Chondrocyte (in vitro differentiated cells): ENCODE measurements around the gene PTCH1. TPM values are rescaled to one million over a fixed set of nuclear protein-coding genes. Genes with fewer than 3 reads are reported as not detected.

Source experiments
- DNase-seq: peaks from one replicate; pipeline ENCODE4 v3.0.0; 2021; ENCODE audit warnings: mixed read lengths, low spot score
- H3K27ac Mint-ChIP-seq: one replicate; pipeline ENCODE4 v1.8.0; 2021; ENCODE audit warnings: mild to moderate bottlenecking, moderate library complexity, mixed read lengths; ENCODE audit not compliant: unreplicated experiment
- H3K27me3 Mint-ChIP-seq: 2 replicates; pipeline ENCODE4 v1.8.0; 2021; ENCODE audit warnings: low read depth, mixed read lengths
- H3K36me3 Mint-ChIP-seq: 2 replicates; pipeline ENCODE4 v1.8.0; 2021; ENCODE audit warnings: low read depth, mixed read lengths
- H3K4me1 Mint-ChIP-seq: 2 replicates; pipeline ENCODE4 v1.8.0; 2021; ENCODE audit warnings: low read depth, mild to moderate bottlenecking, mixed read lengths
- H3K4me3 Mint-ChIP-seq: one replicate; pipeline ENCODE4 v1.8.0; 2021; ENCODE audit warnings: mild to moderate bottlenecking, moderate library complexity, mixed read lengths; ENCODE audit not compliant: unreplicated experiment
- H3K9me3 Mint-ChIP-seq: 2 replicates; pipeline ENCODE4 v1.8.0; 2021; ENCODE audit warnings: low read depth, mixed read lengths
- total RNA-seq: library from RNA; stranded (reverse); gene quantifications from 3 replicates; pipeline ENCODE4 v1.2.1, GENCODE V29; 2021
- TF ChIP-seq, protein P1 (sequence below): fragments of 200-600 bp; sonication (generic); IDR thresholded peaks from 2 replicates; pipeline ENCODE4 v1.5.0; 2021; ENCODE audit warnings: antibody characterized with exemption, mild to moderate bottlenecking, moderate library complexity

Gene PTCH1
- total RNA-seq, 1 donor from 2014 or later, result 10.4 TPM

DNA sequence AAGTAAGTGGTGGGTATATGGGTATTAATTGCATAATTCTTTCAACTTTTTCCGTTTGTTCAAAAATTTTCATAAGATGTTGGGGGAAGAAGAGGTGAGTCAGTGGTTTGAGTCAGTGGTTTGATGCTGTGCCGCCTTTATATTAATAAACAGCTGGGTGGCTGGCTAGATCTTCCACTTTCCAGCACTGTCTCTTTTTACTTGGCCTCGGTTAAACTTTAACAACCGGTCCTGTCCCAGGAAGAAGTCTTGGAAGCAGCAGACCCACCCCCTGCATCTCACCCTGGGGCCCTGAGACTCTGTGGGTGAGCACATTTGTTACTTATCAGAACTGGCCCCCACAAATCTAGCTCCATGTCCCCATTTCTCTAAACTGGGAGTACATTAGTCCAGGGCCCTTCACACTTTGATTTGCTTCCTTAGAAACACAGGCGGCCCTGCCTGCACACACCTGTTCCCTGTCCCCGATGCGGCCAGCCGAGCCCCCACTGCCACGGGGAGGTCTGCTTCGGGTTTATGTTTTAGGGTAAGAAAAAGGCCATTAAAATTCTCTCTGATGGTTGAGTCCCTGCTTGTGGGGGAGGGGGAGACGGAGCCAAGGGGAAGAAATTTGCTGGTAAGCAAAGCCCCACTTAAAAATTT is 90.7 kb downstream of the PTCH1 start:
- DNase-seq, result no peak
- H3K4me3 Mint-ChIP-seq, result peak overlapping the region; percentile 68
- H3K27me3 Mint-ChIP-seq, result no peaks in the 10 kb centered on the region
- H3K36me3 Mint-ChIP-seq, result peaks cover 21% of the 10 kb centered on the region
- H3K4me1 Mint-ChIP-seq, result peaks cover 11% of the 10 kb centered on the region
- TF ChIP-seq, protein P1, sequence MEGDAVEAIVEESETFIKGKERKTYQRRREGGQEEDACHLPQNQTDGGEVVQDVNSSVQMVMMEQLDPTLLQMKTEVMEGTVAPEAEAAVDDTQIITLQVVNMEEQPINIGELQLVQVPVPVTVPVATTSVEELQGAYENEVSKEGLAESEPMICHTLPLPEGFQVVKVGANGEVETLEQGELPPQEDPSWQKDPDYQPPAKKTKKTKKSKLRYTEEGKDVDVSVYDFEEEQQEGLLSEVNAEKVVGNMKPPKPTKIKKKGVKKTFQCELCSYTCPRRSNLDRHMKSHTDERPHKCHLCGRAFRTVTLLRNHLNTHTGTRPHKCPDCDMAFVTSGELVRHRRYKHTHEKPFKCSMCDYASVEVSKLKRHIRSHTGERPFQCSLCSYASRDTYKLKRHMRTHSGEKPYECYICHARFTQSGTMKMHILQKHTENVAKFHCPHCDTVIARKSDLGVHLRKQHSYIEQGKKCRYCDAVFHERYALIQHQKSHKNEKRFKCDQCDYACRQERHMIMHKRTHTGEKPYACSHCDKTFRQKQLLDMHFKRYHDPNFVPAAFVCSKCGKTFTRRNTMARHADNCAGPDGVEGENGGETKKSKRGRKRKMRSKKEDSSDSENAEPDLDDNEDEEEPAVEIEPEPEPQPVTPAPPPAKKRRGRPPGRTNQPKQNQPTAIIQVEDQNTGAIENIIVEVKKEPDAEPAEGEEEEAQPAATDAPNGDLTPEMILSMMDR, result no peak
- H3K9me3 Mint-ChIP-seq, result peaks cover 37% of the 10 kb centered on the region
- peak overlapping the region; percentile 70 for H3K27ac Mint-ChIP-seq

DNA sequence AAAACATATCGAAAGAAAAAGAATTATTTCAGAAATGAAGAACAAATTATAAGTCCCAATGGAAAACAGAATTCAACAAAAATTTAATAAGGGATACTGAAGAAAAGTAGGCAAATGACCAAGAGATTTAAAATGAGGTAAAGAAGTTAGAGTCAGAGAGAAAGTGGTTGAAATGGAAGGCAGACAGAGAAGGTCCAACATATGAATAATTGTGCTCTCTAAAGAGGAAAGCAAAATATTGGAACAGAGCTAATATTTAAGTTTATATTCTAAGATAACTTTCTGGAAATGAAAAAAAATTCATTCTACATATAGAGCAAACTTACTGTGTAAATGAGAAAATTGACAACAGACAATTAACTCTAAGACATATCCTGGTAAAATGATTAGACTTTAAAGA is 94.1 kb downstream of the PTCH1 start:
- Mint-ChIP-seq H3K9me3 (peaks cover 31% of the 10 kb centered on the region), H3K36me3 (peaks cover 19% of the 10 kb centered on the region), H3K4me3 (no peak overlapping the region), H3K4me1 (peaks cover 9% of the 10 kb centered on the region), H3K27me3 (no peaks in the 10 kb centered on the region), H3K27ac (no peak overlapping the region)
- TF ChIP-seq, protein P1, result no peak
- DNase-seq, result no peak

DNA sequence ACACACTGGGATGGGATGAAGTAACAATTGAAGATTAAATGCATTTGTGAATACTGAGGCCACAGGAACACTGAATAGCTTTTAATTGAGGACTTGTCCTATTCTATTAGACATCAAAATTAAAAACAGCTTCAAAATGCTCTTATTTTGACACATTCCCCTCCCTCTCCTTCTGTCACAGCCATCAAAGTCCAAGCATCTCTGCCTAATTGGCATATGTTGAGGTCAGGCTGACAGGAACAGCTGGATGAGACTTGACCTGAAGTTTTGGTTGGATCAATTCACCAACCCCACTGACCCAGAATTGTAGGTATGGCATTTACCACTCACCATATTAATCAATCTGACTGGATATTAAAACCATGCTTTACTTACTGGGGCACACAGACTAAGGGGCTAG is 96.3 kb downstream of the PTCH1 start:
- Mint-ChIP-seq H3K36me3 (peaks cover 19% of the 10 kb centered on the region), H3K27ac (no peak overlapping the region), H3K4me3 (no peak overlapping the region), H3K4me1 (no peaks in the 10 kb centered on the region), H3K9me3 (peaks cover 40% of the 10 kb centered on the region), H3K27me3 (no peaks in the 10 kb centered on the region)
- TF ChIP-seq, protein P1, result no peak
- DNase-seq, result no peak

DNA sequence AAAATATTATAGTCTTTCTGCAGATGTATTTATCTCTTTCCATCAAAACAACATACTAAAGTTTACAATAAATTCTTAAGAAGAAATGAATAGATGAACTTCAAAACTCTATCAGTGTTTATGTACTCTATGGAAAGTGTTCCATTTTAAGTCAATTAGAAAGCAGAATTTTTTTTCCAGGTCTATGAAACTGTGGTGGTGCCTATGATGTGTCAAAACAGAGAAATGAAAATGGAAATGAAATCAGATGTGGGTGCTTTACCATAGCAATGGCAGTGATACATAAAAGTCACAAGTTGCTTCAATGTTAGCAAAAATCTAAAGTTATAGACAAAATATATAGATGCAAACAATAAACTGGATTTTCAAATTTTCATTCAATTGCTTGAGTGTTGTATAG is 97.3 kb downstream of the PTCH1 start:
- H3K36me3 Mint-ChIP-seq, result peaks cover 19% of the 10 kb centered on the region
- H3K27ac Mint-ChIP-seq, result no peak overlapping the region
- H3K4me3 Mint-ChIP-seq, result no peak overlapping the region
- no peaks in the 10 kb centered on the region for H3K27me3 Mint-ChIP-seq
- no peak for DNase-seq
- no peaks in the 10 kb centered on the region for H3K4me1 Mint-ChIP-seq
- TF ChIP-seq, protein P1, result no peak
- peaks cover 37% of the 10 kb centered on the region for H3K9me3 Mint-ChIP-seq

DNA sequence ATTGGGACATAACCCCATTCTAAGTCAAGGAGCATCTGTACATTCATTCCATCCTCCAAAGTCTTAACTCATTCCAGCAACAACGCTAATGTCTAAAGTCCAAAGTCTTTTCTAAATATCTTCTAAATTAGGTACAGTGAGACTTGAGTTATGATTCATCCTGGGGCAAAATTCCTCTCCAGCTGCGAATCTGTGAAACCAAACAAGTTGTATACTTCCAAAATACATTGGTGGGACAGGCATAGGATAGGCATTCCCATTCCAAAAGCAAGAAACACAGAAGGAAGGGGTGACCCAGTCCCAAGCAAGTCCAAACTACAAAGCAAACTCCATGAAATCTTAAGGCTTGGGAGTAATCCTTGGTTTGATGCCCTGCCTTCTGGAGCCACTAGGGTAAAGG is 101.6 kb downstream of the PTCH1 start:
- Mint-ChIP-seq H3K27ac (no peak overlapping the region), H3K36me3 (no peaks in the 10 kb centered on the region), H3K9me3 (peaks cover 13% of the 10 kb centered on the region), H3K4me1 (peaks cover 6% of the 10 kb centered on the region), H3K27me3 (no peaks in the 10 kb centered on the region), H3K4me3 (no peak overlapping the region)
- DNase-seq, result no peak
- TF ChIP-seq, protein P1, result no peak
